Fibroblast of peridontal ligament (primary cell): Measurements from ENCODE around the gene ACVRL1.
A peak's percentile ranks its signal among the peaks of the same experiment; 100 is the strongest.
"Not testable (repeated sequence)": the region's sequence is repeated elsewhere in the genome, so short reads cannot be mapped to it uniquely, and the experiment has no call there.

ENCODE experiments used
- DNase-seq: peaks from one replicate; pipeline ENCODE4 v3.0.0-alpha.2; 2010; ENCODE audit errors: extremely low read depth

The ACVRL1 gene

GRCh38 chr12:51874000-51874399 lies 33.3 kb upstream of the ACVRL1 start:
- peak; percentile 47 for DNase-seq

GRCh38 chr12:51874486-51874885 lies 32.8 kb upstream of the ACVRL1 start:
- DNase-seq = no peak

DNA sequence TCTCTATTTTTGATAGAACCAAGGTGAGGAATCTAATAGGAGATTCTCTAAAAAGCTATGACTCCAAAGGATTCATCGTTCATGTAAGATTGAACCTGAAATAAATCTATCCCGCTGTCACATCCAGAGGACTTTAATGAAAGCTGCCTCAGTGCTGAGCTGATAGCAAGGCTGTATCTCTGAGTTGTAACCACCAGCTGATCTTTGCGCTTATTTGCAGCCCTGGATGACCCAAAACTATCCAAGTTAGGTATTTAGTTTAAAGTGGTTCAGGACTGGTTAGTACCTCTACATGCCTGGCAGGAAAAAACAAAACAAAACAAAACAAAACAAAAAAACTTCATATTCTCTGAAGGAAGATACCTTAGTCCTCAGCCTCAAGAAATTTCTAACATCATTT lies 28.2 kb upstream of the ACVRL1 start:
- DNase-seq = no peak

- DNase-seq = no peak
Measured at GRCh38 chr12:51883295-51883694, 24.0 kb upstream of the ACVRL1 start.

DNA sequence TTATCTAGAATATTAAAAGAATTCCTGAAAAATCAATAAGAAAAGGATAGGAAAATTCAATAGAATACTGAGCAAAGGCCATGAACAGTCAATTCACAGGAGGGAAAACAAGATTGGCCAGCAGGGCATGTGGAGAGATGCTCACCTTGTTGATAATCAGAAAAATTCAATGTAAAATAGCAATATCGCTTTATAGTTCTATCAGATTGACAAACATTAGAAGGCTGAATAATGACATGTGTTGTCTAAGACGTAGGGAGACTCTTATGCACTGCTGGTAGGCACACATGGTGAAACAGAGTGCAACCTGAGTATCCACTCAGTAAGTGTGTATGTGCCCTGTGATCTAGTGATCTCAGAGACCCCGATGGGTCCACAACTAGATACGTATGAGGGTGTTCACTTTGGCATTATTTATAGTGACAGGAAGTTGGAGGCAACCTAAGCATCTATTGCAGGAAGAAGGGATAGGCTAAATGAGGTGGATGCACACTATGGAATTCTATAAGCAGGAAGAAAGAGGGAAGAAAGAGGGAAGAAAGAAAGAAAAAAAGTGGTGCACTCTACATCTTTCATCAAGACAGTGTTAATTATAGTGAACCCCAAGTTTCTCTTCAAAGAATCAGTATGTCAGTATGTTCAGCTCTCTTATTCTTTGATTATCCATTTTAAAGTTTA lies 23.2 kb upstream of the ACVRL1 start:
- no peak for DNase-seq

DNA sequence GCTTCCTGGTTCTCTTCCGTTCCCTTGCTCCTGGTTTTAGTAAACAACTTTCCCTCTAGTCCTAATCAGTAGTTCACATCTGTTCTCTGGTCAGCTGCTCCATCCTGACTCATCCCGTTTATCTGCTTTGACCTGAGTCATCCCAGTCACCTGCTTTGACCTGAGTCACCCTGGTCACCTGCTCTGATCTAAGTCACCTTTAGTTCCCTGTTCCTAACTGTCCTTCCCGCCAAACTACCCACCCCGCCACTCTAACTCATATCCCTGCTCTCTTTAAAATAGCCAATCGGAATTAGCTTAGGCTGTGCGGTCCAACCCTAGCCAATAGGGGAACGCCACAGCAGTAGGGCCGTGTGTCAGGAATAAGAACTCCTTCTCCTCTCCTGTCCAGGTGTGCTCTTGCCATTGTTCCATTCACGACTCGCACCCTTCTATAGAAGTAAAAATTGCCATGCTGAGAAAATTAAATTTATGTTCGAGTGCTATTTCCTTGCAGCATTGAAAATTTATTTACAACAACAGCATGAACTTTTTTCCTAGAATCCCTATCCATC lies 22.6 kb upstream of the ACVRL1 start:
- DNase-seq = no peak

GRCh38 chr12:51885294-51886020 lies 21.8 kb upstream of the ACVRL1 start:
- not testable (repeated sequence) for DNase-seq

DNA sequence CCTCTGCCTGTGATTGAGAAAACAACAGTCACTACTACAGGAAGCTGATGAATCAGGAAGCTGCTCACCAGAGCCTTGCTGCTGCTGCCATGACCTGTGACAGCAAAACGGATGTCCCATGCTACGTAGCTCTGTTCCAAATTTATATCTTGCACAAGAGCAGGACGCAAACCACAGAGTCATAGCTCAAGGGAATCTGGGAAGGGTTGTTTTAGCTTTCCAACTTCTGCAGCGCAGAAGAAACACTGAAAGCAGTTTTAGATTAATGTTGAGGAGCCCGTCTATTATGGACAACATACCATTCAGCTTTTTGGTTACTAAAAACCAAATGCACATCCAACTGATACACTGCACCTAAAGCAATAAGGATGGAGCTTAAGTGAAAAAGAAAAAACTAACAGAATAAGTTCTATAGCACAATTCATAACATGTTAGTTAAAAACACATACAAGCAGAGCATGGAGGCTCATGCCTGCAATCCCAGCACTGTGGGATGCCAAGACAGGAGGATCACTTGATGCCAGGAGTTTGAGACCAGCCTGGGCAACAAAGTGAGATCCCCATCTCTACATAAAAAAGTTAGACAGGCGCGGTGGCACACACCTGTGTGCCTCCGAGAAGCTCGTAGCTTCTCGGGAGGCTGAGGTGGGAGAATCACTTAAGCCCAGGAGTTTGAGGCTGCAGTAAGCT lies 21.1 kb upstream of the ACVRL1 start:
- DNase-seq = peak; percentile 98

DNA sequence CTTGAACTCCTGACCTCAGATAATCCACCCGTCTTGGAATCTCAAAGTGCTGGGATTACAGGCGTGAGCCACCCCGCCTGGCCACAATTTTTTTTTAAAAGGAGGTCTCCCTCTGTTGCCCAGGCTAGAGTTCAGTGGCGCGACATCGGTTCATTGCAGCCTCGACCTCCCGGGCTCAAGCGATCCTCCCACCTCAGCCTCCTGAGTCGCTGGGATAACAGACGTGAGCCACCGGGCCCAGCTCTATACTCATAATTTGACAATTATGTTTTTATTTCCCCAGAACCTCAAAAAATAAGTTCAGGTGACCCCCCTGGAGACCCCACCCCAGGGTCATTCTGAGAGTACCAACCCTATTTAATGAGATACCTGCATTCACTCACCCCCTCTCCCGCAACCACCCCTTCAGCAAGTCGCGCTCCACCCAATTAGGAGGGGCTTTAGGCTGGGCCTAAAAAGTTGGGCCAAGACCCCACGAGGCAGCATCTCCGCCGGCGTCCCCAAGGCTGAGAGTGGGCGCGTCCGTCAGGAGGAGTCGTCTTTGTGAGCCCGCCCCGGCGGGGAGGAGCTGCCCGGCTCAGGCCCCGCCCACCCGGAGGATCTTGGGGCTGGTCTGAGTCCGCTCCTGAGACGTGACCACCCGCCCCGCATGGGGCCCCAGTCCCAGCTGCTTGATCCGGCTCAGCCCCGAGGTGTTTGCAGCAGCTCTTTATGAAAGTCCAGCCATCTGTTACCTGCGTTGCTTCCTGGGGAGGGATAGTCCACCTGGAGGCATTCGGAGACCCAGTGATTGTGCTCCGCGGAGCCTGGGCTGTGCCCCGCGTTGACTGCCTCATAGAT lies 19.6 kb upstream of the ACVRL1 start, which contains the start of gene ANKRD33:
ANKRD33 (plus strand) TSS at position 628 of the 840 bp plus-strand sequence; CDS start at position 712, 84 bp downstream.
- no peak for DNase-seq

GRCh38 chr12:51888316-51889215 lies 18.7 kb upstream of the ACVRL1 start:
- DNase-seq = no peak

DNA sequence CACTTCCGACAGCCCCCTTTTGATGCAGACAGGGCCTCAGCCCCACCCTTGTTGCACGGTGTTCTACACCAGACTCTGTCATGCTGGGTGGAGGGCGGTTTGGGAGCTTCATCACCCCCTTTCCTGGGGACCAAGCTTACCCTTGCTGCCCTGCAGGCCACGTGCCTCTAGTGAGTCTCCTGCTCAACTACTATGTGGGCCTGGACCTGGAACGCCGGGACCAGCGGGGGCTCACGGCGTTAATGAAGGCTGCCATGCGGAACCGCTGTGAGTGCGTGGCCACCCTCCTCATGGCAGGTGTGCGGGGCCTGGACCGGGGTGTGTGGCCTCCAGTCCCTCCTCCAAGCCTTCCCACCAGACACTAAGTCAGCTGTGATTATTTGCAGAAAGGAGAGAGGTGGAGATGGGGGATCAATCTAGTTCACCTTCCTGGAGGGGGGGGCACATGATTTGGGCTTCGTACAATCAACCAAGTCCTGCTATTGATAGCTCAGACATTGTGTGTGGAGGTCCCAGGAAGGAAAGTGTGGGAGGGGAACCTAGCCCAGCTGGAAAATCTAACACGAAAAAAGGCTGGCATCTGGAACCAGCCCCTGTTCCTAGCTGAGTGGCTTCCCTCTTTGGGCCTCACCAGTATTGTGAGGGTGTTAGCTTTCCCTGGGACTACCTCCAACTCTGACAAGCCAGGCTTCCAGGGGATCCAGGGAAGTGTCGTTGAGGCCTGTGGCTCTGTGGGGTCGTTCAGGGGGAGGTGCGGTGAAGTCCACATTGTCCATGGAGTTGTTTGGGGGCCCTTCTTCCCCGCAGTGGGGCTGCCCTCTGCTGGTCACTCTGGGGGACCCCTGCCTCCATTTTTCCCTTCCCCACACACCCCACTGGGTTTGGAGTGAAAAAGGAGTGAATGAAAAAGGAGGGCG lies 17.8 kb upstream of the ACVRL1 start:
- no peak for DNase-seq

- no peak for DNase-seq
Measured at GRCh38 chr12:51890133-51890464, 17.2 kb upstream of the ACVRL1 start.

GRCh38 chr12:51890511-51891171 lies 16.7 kb upstream of the ACVRL1 start:
- no peak for DNase-seq

DNA sequence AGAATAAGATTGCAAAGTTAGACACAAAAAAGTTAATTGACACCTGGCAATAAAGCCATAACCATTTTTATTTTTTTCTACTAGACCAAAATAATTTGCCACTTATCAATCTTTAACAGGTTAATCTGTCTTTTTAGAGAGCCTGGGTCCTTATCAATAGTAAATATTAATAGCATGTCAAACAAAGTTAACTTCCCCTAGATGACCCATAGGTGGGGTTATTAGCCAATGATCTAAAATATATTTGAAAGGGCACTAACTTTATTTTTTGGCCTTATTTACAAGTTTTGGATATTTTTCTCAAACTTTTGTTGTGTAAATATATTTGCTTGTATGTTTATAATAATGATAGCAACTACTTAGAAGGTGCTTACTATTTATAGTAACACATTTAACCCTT lies 15.5 kb upstream of the ACVRL1 start:
- peak; percentile 62 for DNase-seq

DNA sequence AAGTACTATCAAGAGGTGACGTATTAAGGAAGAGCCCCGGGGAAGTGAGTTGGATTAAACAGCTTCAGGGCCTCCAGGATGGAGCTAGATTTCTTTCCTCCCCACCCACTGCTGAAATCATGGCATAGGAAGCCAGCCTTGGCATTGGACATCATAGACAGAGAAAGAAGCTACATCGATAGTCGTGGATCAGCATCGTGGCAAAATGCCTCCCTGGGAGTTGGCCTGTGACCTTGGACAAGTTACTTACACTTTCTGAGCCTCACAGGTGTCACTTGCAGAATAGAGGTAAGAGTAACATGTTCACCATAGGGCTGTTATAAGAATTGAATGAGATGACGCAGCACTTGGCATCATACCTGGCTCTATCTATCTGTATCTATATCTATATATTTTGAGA lies 13.5 kb upstream of the ACVRL1 start:
- no peak for DNase-seq

GRCh38 chr12:51895378-51896135 lies 11.7 kb upstream of the ACVRL1 start:
- DNase-seq = no peak

GRCh38 chr12:51896236-51896635 lies 11.1 kb upstream of the ACVRL1 start:
- DNase-seq = no peak

- no peak for DNase-seq
Measured at GRCh38 chr12:51897181-51897580, 10.1 kb upstream of the ACVRL1 start.
